ENCODE data around the gene UGT1A1.

The UGT1A1 gene

GRCh38 chr2:233761040-233761769 is 1.1 kb downstream of the UGT1A1 start:
- TF ChIP-seq CTCF (IDR thresholded peaks at IDR 0.05) (no peak), ZFX (IDR thresholded peaks at IDR 0.05; ENCODE audit: borderline replicate concordance) (no peak)
- H3K27ac ChIP-seq = peak overlapping the region; percentile 70; the same call in 1 of the 2 replicates

GRCh38 chr2:233764264-233764663 is 4.2 kb downstream of the UGT1A1 start:
- TF ChIP-seq ZFX (IDR thresholded peaks at IDR 0.05; ENCODE audit: borderline replicate concordance) (no peak), CTCF (IDR thresholded peaks at IDR 0.05) (no peak)

GRCh38 chr2:233764761-233765160 is 4.7 kb downstream of the UGT1A1 start:
- no peak for TF ChIP-seq CTCF (IDR thresholded peaks at IDR 0.05)
- no peak overlapping the region for H3K27ac ChIP-seq

More at GRCh38 chr2:233764264-233764663, 4.2 kb downstream of the UGT1A1 start:
- H3K27ac ChIP-seq = no peak overlapping the region

- no peak overlapping the region for H3K27ac ChIP-seq
- TF ChIP-seq ZFX (IDR thresholded peaks at IDR 0.05; ENCODE audit: borderline replicate concordance) (no peak), CTCF (IDR thresholded peaks at IDR 0.05) (no peak)
Measured at GRCh38 chr2:233766416-233766815, 6.3 kb downstream of the UGT1A1 start.

- TF ChIP-seq ZFX (IDR thresholded peaks at IDR 0.05; ENCODE audit: borderline replicate concordance) (no peak), CTCF (IDR thresholded peaks at IDR 0.05) (no peak)
- H3K27ac ChIP-seq = no peak overlapping the region
Measured at GRCh38 chr2:233768076-233768475, 8.0 kb downstream of the UGT1A1 start.

- TF ChIP-seq CTCF (IDR thresholded peaks at IDR 0.05) = no peak
- no peak for TF ChIP-seq ZFX (IDR thresholded peaks at IDR 0.05; ENCODE audit: borderline replicate concordance)
- H3K27ac ChIP-seq = no peak overlapping the region
Measured at GRCh38 chr2:233769260-233769659, 9.2 kb downstream of the UGT1A1 start.

- H3K27ac ChIP-seq = no peak overlapping the region
- TF ChIP-seq CTCF (IDR thresholded peaks at IDR 0.05) (no peak), ZFX (IDR thresholded peaks at IDR 0.05; ENCODE audit: borderline replicate concordance) (no peak)
Measured at GRCh38 chr2:233772153-233772552, 12.1 kb downstream of the UGT1A1 start.
